HG03095 (cell line): Measurements from ENCODE around the gene CELSR2.
"Not testable (repeated sequence)": the region's sequence is repeated elsewhere in the genome, so short reads cannot be mapped to it uniquely, and the experiment has no call there.

Source experiments
- ATAC-seq: cut with Tn5 transposase; IDR thresholded peaks from one replicate; pipeline ENCODE4 v1.9.1; 2021; ENCODE audit warnings: moderate library complexity; ENCODE audit not compliant: unreplicated experiment

The CELSR2 gene

GRCh38 chr1:109274533-109275476, 25.5 kb downstream of the CELSR2 start:
- no peak for ATAC-seq

DNA sequence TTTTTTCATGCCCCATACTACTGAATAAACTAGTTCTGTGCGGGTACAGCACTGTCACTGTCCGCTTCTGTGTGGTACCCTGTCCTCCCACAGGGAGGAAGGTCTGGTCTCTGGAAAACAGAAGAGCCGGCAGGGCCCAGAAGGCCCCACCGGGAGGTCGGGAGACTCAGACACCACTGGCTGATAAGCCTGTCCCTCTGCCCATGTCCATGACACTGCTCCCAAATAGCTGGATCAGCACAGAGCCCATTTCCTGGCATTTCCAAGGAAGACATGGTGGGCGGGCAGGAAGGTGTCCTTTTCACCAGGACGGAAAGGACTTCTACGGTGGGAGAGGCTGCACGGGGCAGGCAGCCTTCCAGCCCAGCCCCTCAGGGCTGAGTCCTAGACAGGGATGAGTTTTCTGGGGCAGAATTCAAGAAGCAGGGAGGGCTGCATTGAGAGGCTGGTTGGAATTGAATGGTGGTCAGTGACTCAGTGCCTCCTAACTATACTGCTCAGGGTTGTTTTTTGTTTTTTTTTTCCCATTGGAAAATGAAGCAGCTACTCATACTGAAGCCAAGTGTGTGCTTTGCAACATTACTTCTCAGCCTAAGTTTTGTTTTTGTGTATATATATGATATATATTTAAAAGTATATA, 26.5 kb downstream of the CELSR2 start:
- ATAC-seq: no peak

DNA sequence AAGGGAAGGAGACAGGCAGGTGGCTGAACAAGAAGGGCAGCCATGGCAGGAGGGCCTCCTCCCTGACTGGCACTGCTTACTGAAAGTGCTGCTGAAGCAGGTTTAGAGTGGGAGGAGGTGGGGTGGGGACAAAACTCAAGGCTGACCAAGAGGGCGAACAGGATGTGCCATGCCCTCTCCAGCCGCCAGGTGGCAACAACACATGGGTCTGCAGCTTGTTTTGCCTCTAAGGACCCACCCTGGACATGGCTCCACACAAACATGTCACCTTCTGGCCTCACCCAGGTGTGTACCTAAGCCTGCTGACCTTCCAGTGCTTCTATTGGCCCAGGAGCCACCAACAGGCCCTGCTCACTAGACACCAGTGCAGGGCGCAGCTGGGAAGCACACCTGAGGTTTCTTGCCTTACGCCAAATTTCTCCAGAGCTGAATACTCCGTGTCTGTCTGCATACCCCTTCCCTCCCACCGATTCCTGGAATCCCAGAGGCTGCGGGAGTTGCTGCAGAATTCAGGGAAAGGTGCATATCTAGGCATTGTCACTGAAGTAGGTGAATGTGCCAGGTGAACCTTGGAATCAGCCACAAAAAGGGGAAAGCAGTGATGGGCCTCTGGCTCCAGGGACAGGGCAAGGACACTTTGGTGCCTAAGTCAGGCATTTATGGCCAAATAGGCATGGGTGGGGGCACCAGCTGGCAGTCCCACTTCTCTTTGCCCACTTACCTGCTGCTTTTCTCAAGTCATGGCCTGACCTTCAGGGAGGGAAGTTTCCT, 28.3 kb downstream of the CELSR2 start:
- ATAC-seq: peak; percentile 81

DNA sequence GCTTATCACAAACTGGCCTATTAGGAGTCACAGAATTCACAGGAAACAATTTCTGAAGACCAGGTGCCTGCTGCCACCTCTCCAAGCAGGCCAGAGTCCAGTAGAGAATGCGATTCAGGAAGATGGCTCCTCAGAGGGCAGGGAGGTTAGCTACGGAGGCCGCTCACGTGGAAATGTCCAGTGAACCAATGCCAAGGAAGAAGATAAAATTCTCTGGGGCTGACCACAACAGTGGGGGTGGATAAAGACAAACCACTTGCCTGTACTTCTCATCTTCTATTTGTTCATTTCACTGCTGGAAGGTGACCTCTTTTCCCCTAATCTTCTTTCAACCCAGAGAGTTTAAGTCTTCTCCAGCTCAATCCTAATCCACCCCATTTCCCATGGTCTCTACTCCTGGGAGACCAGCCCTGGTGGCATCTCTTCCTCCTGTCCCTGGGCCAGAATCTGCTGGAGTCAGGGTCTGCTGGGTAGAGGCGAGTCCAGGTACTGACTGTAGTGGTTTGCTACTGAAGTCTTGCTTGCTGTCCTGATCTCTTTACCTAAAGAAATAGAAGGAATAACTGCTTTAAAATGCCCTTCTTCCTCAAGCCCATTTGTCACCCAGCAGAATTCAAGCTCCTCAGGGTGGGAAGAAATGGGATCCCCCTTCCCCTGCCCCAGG, 30.4 kb downstream of the CELSR2 start:
- ATAC-seq: no peak

GRCh38 chr1:109280862-109281261, 31.5 kb downstream of the CELSR2 start:
- ATAC-seq: no peak

DNA sequence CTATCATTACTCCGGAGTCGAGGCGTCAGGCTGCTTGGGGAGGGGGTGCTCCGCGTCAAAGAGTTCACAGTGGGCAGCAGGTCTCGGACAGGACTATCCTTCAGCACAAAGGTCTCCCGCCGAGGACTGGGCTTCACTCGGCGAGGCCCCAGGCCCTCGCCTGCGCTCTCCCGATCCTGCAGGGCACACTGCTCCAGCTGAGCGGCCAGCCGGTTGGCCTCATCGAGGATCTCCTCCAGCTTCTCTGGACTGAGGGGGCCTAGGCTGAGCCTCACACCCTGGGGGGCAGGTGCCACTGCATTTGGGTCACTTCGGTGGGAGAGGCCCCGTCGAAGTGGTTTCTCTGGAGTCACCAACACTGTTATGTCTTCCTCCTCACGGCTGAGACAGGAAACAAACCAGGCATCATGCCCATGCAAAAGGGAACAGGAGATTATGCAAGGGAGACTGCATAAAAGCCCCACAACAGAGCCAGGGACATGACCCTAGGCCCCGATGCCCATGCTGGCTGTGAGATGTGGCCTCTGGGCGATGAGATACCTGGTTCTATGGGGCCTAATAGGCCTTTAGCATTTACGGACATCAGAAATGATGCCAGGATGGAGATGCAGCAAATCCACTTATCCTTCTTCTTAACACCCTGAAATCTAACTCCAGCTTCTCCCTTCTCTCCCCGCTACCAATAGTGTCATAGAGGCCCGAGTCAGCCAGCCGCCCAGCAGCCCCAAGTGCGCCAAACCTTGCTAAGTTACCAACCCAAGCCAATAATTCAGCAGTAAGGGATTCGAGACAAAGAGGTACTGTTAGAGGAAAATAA, 32.5 kb downstream of the CELSR2 start:
- no peak for ATAC-seq

GRCh38 chr1:109282497-109282951, 33.2 kb downstream of the CELSR2 start:
- no peak for ATAC-seq

DNA sequence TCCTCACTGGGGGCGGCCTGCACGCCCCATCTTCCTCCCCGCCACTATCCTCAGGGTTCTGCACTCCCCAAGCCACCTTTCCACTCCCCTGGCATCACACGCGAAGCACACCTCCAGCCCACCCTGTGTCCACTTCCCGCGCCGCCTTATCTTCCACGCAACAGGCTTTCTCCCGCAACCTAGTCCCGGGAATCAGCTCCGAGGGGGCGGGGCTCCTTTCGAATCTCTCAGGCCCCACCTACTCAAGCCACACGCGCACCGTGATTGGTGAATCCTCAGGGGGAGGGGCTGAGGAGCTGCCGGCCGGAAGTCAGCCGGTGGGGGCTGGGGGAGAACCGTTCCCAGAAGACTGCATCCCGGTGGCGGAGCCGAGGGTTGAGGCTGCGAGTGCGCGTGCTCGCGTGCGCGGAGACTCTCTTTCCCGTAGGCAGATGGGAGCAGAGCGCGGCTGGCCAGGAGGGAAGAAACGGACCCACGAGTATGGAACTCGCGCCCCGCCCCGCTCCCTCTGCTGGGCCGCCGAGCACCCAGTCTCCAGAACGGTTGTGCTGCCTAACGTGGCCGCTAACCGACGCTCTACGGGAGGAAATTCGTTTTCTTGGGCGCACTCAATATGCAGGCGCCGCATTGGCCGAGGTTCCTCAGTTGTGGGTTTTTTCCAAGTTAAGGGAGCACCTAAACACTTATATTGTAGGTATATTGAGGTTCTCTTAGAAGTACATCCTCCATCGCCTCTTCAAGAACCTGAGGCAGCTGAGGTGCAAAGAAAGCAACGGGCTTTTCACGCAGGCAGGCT, 33.8 kb downstream of the CELSR2 start, which contains the start of gene PSRC1:
Gene PSRC1 (minus strand): TSS at position 194 of the 796 bp plus-strand sequence.
- ATAC-seq: peak; percentile 97

- peak; percentile 22 for ATAC-seq
These were observed 34.6 kb downstream of the CELSR2 start for GRCh38 chr1:109283748-109284600.

GRCh38 chr1:109286762-109287161, 37.4 kb downstream of the CELSR2 start:
- not testable (repeated sequence) for ATAC-seq

GRCh38 chr1:109290137-109290536, 40.8 kb downstream of the CELSR2 start:
- no peak for ATAC-seq

DNA sequence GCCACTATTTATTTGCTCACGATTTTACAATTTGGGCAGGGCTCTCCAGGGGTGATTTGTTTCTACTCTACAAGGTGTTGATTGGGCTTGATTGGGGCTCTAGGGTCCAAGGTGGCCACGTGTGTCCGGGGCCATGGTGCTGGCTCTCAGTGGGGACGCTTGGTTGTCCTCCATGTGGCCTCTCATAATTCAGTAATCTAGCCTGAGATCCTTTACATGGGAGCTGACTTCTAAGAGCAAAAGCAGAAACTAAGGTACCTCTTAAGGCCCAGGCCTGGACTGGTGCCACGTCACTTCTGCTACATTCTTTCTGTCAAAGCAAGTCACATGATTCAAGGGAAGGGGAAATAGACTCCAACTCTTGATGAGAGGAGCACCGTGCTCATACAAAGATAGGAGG, 41.7 kb downstream of the CELSR2 start:
- no peak for ATAC-seq

- no peak for ATAC-seq
These were observed 43.0 kb downstream of the CELSR2 start for GRCh38 chr1:109292364-109292763.

- ATAC-seq: no peak
These were observed 43.7 kb downstream of the CELSR2 start for GRCh38 chr1:109293026-109293425.

- no peak for ATAC-seq
These were observed 45.1 kb downstream of the CELSR2 start for GRCh38 chr1:109294481-109294880.

- no peak for ATAC-seq
These were observed 46.5 kb downstream of the CELSR2 start for GRCh38 chr1:109295712-109296415.

DNA sequence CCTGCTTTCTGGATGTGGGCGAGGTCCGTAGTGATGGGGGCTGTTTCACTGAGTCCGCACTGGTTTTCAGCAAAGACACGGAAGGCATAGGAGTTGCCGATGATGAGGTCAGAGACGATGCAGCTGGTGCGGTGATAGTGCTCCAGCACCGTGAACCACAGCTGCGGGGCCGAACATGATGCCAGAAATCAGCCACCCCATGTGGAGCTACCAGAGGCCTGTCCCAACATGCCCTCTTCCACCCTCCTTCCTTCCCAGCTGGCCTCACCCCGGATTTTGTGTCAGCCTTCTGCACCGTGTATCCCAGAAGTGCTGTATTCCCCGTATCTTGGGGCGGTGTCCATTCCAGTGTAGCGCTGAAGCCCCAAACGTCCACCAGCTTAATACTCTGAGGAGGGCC, 47.4 kb downstream of the CELSR2 start:
- no peak for ATAC-seq
